Measurements from ENCODE around the gene ACP5.
"Not testable (repeated sequence)": the region's sequence is repeated elsewhere in the genome, so short reads cannot be mapped to it uniquely, and the experiment has no call there.

ACP5 gene

GRCh38 chr19:11580116-11580515, 2.7 kb upstream of the ACP5 start:
- no peak overlapping the region for H3K4me3 ChIP-seq (ENCODE audit: low read depth, low read length)

- peak overlapping the region; percentile 20 for H3K4me3 ChIP-seq (ENCODE audit: low read depth, low read length)
These were observed 1.1 kb upstream of the ACP5 start for GRCh38 chr19:11578258-11579142.

DNA sequence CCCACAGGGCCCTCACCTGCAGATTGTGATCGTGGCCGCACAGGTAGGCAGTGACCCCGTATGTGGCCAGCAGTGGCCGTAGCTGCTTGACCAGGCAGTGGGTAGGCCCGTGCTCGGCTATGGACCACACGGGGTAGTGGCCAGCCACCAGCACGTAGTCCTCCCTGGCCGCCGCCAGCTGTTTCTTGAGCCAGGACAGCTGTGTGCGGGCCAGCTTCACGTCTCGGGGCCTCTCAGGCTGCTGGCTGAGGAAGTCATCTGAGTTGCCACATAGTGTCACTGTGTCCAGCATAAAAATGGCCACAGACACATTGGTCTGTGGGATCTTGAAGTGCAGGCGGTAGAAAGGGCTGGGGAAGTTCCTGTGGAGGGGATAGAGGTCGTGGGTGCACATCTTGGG, 1.2 kb downstream of the ACP5 start:
- no peak overlapping the region for H3K4me3 ChIP-seq (ENCODE audit: low read depth, low read length)

DNA sequence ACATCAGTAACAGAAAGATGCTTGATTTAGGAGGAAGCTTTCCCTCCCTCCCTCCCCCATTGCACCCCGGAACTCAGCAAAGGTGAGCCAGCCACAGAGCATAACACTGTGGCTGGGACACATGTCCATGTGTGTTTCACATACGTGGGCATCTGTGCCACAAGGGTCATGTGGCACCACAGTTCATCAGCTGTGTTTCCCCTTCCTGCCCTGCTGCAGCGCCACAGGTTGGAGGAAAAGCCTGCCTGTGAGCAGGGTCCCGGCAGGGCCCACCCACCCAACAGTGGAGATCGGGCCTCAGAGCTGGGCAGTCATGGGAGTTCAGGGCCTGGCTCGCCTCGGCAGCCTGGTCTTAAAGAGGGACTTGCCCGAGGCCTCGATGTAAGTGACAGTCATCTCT, 2.8 kb downstream of the ACP5 start:
- H3K4me3 ChIP-seq (ENCODE audit: low read depth, low read length): no peak overlapping the region

GRCh38 chr19:11573763-11574162, 3.7 kb downstream of the ACP5 start:
- H3K4me3 ChIP-seq (ENCODE audit: low read depth, low read length): not testable (repeated sequence)

GRCh38 chr19:11573354-11573753, 4.1 kb downstream of the ACP5 start:
- H3K4me3 ChIP-seq (ENCODE audit: low read depth, low read length): not testable (repeated sequence)

DNA sequence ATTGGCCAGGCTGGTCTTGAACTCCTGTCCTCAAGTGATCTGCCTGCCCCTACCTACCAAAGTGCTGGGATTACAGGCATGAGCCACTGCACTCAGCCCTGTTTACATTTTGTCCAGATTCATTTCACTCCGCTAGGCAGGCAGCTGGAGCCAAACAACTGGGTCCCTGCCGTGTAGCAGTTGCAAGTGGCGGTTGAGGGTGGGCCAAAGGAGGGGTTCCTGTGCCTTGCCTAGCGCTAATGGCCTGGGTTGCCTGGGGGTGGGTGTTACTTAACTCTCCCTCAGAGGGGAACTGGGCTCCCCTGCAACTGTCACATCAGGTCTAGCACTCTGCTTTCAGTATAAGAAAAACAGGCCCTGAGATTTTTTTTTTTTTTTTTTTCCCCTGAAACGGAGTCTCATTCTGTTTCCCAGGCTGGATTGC, 7.4 kb downstream of the ACP5 start:
- H3K4me3 ChIP-seq (ENCODE audit: low read depth, low read length): no peak overlapping the region

- no peak overlapping the region for H3K4me3 ChIP-seq (ENCODE audit: low read depth, low read length)
These were observed 11.3 kb downstream of the ACP5 start for GRCh38 chr19:11566164-11566563.

DNA sequence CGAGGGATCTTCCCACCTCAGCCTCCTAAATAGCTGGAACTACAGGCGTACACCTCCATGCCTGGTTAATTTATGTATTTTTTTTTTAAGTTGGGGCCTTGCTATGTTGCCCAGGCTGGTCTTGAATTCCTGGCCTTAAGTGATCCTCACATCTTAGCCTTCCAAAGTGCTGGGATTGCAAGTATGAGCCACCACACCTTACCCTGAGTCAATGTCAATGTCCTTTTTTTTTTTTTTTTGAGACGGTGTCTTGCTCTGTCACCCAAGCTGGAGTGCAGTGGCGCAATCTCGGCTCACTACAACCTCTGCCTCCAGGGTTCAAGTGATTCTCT, 11.8 kb downstream of the ACP5 start:
- not testable (repeated sequence) for H3K4me3 ChIP-seq (ENCODE audit: low read depth, low read length)

- not testable (repeated sequence) for H3K4me3 ChIP-seq (ENCODE audit: low read depth, low read length)
These were observed 13.2 kb downstream of the ACP5 start for GRCh38 chr19:11564082-11564807.

DNA sequence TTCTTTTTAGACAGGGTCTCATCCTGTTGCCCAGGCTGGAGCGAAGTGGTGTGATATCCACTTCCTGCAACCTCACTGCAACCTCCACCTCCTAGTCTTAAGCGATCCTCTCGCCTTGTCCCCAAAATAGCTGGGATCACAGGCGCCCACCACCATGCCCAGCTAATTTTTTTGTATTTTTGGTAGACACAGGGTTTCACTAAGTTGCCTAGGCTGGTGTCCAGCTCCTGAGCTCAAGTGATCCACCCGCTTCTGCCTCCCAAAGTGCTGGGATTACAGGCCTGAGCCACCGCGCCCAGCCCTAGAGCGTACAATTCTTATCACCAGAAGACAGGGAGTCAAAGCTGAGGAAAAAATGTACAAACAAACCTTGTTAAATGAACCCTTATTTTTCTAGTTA, 13.9 kb downstream of the ACP5 start:
- no peak overlapping the region for H3K4me3 ChIP-seq (ENCODE audit: low read depth, low read length)

- no peak overlapping the region for H3K4me3 ChIP-seq (ENCODE audit: low read depth, low read length)
These were observed 16.9 kb downstream of the ACP5 start for GRCh38 chr19:11560404-11561051.

DNA sequence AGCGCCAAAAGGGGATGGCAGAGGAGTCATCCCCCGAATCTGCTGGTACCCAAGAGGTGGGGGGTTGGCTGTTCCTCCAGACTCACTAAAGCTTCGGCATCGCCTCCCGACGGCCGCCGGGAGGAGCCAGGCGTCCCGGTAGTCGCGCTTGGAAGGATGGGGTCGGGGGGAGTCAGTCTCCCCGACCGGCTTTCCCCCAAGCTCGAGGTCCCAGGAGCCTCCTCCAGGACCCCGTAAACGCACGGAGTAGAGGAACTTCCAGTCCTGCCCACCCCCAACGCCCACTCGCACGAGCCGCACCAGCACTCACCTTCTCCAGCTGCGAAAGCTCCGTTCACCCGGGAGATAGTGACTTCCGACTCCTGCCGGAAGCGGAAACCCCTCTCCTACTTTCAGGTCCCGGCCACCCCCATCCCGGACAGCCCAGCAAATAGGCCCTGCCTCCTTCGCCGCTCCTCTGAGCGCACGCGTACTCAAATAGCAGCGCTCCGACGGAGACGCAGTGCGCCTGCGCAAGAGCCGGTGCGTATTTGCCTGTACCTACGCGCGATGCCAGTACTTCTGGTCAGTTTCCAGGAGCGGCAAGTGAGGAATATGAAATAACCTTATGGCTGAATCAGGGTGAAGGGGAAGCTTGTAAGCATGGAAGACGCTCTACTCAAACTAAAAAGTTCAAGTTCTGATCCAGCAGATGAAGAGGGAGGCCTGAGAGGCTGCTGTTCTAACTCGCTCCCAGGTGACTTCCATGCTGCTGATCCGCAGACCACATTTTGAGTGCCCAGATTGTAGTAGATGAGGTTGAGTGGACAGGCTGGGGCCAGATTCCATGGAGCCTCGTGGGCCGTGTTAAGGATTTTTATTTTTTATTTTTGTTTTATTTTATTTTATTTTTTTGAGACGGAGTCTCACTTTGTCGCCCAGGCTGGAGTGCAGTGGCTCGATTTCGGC, 18.3 kb downstream of the ACP5 start, which contains the start of gene ELOF1:
Gene ELOF1 (minus strand): TSS at position 350 of the 948 bp plus-strand sequence. CDS start 4,883 bp downstream, outside the sequence.
- peak within 1 kb of the TSS; percentile 89 for H3K4me3 ChIP-seq (ENCODE audit: low read depth, low read length)

DNA sequence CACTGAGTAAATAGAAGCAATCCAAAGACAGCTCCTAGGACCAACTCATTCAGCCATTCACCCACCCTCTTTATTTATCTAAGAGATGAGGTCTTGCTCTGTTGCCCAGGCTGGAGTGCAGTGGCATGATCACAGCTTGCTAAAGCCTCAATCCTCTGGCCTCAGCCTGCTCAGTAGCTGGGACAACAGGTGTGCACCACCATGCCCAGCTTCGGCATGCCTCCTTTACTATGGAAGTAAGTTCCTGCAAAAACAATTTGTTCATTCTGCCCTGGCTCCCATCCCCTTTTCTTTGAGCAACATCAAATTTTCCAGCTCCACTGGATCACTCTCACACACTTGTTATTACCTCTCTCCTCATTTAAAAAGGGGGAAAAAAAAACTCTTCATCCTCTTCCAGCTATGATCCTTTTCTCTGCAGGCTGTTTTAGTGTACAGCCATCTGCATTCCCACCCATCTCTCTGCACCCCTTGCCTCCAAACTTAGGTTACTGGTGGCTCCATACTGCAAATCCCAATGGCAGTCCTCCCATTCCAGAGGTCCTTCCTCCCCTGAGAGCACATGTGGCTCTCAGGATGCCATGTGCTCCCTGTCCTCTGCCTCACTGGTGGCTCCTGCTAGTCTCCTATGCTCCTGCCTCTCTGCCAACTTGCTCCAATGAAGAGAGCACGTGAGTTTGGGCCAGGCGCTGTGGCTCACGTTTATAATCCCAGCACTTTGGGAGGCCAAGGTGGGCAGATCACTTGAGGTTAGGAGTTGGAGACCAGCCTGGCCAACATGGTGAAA, 20.6 kb downstream of the ACP5 start:
- H3K4me3 ChIP-seq (ENCODE audit: low read depth, low read length): no peak overlapping the region

DNA sequence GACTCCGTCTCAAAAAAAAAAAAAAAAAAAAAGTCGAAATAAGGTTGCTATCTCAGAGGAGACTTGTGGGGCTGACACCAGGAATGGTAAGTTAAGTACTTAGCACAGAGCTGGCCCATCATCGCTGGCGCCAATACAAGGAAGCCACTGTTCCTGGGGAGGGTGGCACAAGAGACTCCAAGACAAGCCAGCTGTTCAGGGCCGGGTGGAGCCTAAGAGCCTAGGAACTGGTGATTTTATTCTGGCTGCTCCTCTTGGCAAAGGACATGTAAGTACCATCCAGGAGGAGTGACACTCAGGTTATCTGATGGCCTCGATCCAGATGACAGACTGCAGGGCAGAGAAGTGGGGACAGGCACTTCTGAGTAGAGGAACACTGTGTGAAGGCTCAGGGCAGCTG, 22.2 kb downstream of the ACP5 start:
- H3K4me3 ChIP-seq (ENCODE audit: low read depth, low read length): no peak overlapping the region

DNA sequence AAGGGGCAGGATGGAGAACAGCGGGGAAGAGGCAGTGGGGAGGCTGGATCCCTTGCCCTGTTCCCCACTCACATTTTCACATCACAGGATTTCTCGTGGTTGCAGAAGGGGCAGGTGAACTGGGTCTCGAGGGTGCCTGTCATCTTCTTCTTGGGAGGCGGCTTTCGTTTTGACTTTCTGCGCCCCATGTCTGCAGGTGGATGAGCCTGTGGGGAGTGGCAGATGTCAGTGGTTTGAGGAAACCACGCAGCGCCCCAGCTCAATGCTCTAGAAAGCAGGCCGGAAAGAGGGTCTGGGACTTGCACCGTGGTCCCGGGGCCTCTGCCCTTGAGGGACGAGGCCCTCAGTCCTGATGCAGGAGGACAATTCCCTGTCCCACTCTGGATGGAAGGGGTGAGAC, 23.3 kb downstream of the ACP5 start:
- H3K4me3 ChIP-seq (ENCODE audit: low read depth, low read length): no peak overlapping the region

DNA sequence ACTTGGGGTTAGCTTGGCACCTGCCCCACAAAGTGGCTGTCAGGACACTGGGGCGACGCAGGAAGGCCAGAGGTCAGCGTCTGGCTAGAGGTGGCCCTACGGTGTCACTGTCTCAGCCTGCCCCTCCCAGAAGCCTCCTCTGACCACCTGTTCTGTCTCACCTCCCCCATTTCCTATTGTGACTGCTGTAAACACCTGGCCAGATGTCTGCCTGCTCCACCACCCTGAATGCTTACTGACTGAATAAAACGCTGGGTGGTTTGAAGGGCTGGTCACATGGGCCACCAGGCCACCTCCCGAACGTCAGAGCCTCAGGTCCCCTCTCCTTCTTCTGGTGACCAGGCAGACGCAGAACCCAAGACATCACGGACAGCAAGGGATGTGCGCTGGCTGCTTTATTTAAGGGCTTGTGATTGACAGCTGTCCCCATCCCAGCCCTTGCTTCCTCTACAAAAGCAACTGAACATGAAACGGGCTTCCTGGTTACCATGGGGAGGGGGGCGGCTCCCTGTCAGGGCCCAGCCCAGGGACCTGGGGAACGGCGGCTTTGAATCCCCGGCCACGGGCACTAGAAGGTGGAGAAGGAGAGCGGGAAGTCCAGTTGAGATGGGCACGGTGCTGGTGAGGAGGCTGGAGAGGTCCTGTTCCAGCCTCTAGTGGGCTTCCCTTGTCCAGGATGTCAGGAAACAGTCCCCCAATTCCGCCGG, 24.6 kb downstream of the ACP5 start:
- H3K4me3 ChIP-seq (ENCODE audit: low read depth, low read length): no peak overlapping the region

DNA sequence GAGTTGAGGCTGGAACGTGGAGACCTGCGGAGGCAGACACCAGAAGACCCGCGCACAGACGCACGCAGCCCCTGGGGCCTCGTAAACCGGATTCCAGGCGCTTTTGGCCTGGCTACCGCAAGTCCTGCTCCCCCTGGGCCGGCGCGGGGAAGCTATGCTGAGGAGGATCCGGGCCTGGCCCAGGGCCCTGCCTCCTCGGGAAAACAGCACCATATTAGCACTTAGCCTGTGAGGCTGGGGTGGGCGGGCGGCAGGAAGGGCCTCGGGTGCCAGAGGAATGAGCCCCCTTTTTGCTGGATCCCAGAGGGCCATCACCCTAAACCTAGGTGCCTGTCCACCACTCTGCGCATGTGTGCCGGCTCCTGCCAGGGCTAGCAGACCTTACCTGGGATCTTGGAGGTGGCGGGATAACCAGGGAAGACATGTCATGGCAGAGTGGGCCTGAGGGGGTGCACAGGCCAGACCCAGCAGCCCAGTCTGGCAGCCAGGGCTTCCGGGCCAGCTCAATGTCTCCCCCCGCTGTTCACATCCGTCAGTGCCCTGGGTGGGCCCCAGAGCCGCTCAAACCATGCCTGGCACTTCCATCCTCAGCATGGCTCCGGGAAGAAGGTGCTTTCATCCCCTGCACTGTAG, 25.7 kb downstream of the ACP5 start:
- H3K4me3 ChIP-seq (ENCODE audit: low read depth, low read length): no peak overlapping the region

DNA sequence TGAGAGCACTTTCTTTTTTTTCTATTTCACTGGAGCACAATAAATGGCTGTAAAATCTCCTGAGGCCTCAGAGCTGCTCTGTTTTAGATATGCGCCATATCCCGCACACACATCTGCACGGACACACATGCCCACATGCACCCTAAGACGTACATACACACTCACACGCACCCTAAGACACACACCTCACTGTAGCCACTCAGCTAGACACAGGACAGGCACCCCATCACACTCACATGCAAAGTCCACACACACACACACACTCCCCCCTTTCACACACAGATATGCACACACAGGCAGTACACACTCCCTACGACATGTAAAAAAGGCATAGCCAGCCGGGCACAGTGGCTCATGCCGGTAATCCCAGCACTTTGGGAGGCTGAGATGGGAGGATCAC, 27.2 kb downstream of the ACP5 start:
- H3K4me3 ChIP-seq (ENCODE audit: low read depth, low read length): no peak overlapping the region

Measured in iPS-11a (cell line).